Natural killer cell (primary cell): ENCODE results near the gene GABRG1. TPM values are rescaled to one million over a fixed set of nuclear protein-coding genes. Genes with fewer than 3 reads are reported as not detected.

Source experiments
- ATAC-seq, 3 donors: fragments of 150-1000 bp in 2 of 3; fragments of 200-7000 bp in 1 of 3; cut with Tn5 transposase; 1 replicate in 1 of 3; 2 replicates in 2 of 3; pipeline ENCODE4 v1.10.0; 2021; ENCODE audit warnings: mild to moderate bottlenecking in 2 of 3, moderate library complexity in 2 of 3
- DNase-seq, 2 donors: peaks; one replicate each; pipeline versions ENCODE4 v3.0.0 to v3.0.0-alpha.2; 2013 to 2021; ENCODE audit warnings: mixed read lengths in 1 of 2
- H3K27ac ChIP-seq: one replicate; pipeline ENCODE4 v1.5.1; 2013; ENCODE audit warnings: mild to moderate bottlenecking, low read length
- H3K27me3 ChIP-seq: one replicate; pipeline ENCODE4 v1.6.1; 2013; ENCODE audit warnings: low read length; ENCODE audit not compliant: control insufficient read depth, insufficient read depth
- H3K36me3 ChIP-seq: one replicate; pipeline ENCODE4 v1.6.1; 2013; ENCODE audit warnings: low read length; ENCODE audit not compliant: control insufficient read depth, insufficient read depth
- H3K4me1 ChIP-seq: one replicate; pipeline ENCODE4 v1.6.1; 2013; ENCODE audit warnings: low read length; ENCODE audit not compliant: control insufficient read depth, insufficient read depth
- H3K4me3 ChIP-seq: one replicate; pipeline ENCODE4 v1.5.1; 2013; ENCODE audit warnings: low read length
- H3K9me3 ChIP-seq: one replicate; pipeline ENCODE4 v1.6.1; 2013; ENCODE audit warnings: low read length; ENCODE audit not compliant: control insufficient read depth, insufficient read depth
- H3K27ac Mint-ChIP-seq, 2 donors: one replicate each; pipeline ENCODE4 v1.8.0; 2022; ENCODE audit warnings: mild to moderate bottlenecking in 2 of 2, mixed read lengths in 2 of 2, moderate library complexity in 1 of 2
- H3K27me3 Mint-ChIP-seq, 2 donors: one replicate each; pipeline ENCODE4 v1.8.0; 2022; ENCODE audit warnings: low read depth in 2 of 2, mixed read lengths in 2 of 2
- H3K36me3 Mint-ChIP-seq: one replicate; pipeline ENCODE4 v1.8.0; 2022; ENCODE audit warnings: mixed read lengths
- H3K4me1 Mint-ChIP-seq, 2 donors: one replicate each; pipeline ENCODE4 v1.8.0; 2022; ENCODE audit warnings: mixed read lengths in 2 of 2
- H3K4me3 Mint-ChIP-seq: one replicate; pipeline ENCODE4 v1.8.0; 2022; ENCODE audit warnings: mild to moderate bottlenecking, moderate library complexity, mixed read lengths
- H3K9me3 Mint-ChIP-seq, 2 donors: one replicate each; pipeline ENCODE4 v1.8.0; 2022; ENCODE audit warnings: mixed read lengths in 2 of 2
- CTCF ChIP-seq: fragments of 200-600 bp; IDR thresholded peaks from one replicate; pipeline ENCODE4 v1.8.0; 2022; ENCODE audit warnings: antibody characterized with exemption
- WGBS: methylation state at CpG from one replicate; pipeline ENCODE4 v1.1.7; 2013; ENCODE audit warnings: missing lambda C conversion rate; ENCODE audit not compliant: insufficient coverage; 5-methylcytosine and 5-hydroxymethylcytosine counted together
- intact Hi-C: fragments of 100-400 bp; cut with micrococcal nuclease; formaldehyde crosslinking; loops from one replicate; pipeline ENCODE4 v1.14.2; 2022
- total RNA-seq, 4 donors: library from RNA; stranded (reverse); fragments of 120-200 nt in 1 of 4; gene quantifications; one replicate each; pipeline versions ENCODE4 v1.2.3 to v1.2.4, GENCODE V29; 2013 to 2022

The GABRG1 gene
- total RNA-seq, 3 donors from 2014 or later (not counting 1 experiment from before 2014, with no cell fraction given) = not detected

- ATAC-seq (no peak), DNase-seq (no peak)
- no peak for TF ChIP-seq CTCF
- Histone ChIP-seq H3K4me3 (no peak overlapping the region), H3K27ac (no peak overlapping the region), H3K36me3 (no peaks in the 10 kb centered on the region), H3K9me3 (no peaks in the 10 kb centered on the region), H3K27me3 (no peaks in the 10 kb centered on the region), H3K4me1 (no peaks in the 10 kb centered on the region)
- H3K4me1 Mint-ChIP-seq = no peaks in the 10 kb centered on the region
- no peak overlapping the region for H3K4me3 Mint-ChIP-seq
- WGBS = 72% methylated on average over 14 of the region's 14 CpGs
- H3K27me3 Mint-ChIP-seq = no peaks in the 10 kb centered on the region
- peaks cover 14% of the 10 kb centered on the region in 2 donors for H3K9me3 Mint-ChIP-seq
- intact Hi-C loops = no loop called here
- H3K27ac Mint-ChIP-seq = no peak overlapping the region
- H3K36me3 Mint-ChIP-seq = no peaks in the 10 kb centered on the region
These were observed 1.0 kb upstream of the GABRG1 start for GRCh38 chr4:46124773-46125413.

DNA sequence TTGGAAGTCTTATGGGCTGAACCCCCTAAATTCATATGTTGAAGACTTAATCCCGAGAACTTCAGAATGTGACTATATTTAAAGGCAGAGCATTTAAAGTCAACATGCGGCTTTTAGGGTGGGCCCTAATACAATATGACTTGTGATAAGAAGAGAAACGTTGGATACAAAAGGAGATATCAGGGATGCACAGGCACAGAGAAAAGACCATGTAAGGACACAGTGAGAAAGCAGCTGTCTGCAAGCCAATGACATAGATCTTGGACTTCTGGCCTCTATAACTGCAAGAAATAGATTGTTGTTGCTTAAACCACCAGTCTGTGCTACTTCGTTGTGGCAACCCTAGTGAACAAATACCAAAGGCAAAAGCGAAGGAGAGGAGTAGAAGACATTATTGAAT is 42.2 kb downstream of the GABRG1 start:
- H3K4me3 Mint-ChIP-seq = no peak overlapping the region
- H3K27ac ChIP-seq = no peak overlapping the region
- H3K27me3 ChIP-seq = no peaks in the 10 kb centered on the region
- H3K36me3 ChIP-seq = no peaks in the 10 kb centered on the region
- no peaks in the 10 kb centered on the region for H3K4me1 ChIP-seq
- H3K4me1 Mint-ChIP-seq = no peaks in the 10 kb centered on the region
- H3K27ac Mint-ChIP-seq = no peak overlapping the region
- intact Hi-C loops = no loop called here
- TF ChIP-seq CTCF = no peak
- peaks cover 14 to 29% of the 10 kb centered on the region in 2 donors for H3K9me3 Mint-ChIP-seq
- no peak overlapping the region for H3K4me3 ChIP-seq
- ATAC-seq = no peak
- peaks cover 7% of the 10 kb centered on the region for H3K36me3 Mint-ChIP-seq
- WGBS = 82% methylated on average over 5 of the region's 5 CpGs
- H3K27me3 Mint-ChIP-seq = no peaks in the 10 kb centered on the region
- no peak for DNase-seq
- no peaks in the 10 kb centered on the region for H3K9me3 ChIP-seq

DNA sequence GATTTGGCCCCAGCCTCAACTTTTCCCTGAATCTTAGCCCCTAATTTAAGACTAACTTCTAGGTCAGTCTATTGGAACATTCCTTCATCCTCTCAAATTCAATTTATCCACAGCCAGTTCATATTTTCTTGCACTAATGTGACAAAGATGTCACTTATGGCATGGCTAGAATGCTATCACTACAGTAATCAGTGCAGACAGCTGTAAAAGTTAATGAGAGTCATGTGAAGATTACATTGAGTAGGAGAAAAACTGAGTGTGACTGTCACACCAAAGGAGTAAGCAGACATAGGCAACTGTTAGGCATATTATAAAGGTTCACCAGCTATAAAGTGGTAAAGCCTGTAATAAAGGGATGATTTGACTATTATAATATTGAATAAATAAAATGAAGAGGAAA is 42.6 kb downstream of the GABRG1 start:
- ATAC-seq = no peak
- Mint-ChIP-seq H3K27me3 (no peaks in the 10 kb centered on the region), H3K4me3 (no peak overlapping the region), H3K27ac (no peak overlapping the region), H3K36me3 (peaks cover 7% of the 10 kb centered on the region), H3K9me3 (peaks cover 14 to 29% of the 10 kb centered on the region in 2 donors), H3K4me1 (no peaks in the 10 kb centered on the region)
- Histone ChIP-seq H3K4me1 (no peaks in the 10 kb centered on the region), H3K9me3 (no peaks in the 10 kb centered on the region), H3K4me3 (no peak overlapping the region), H3K27me3 (no peaks in the 10 kb centered on the region), H3K27ac (no peak overlapping the region), H3K36me3 (no peaks in the 10 kb centered on the region)
- TF ChIP-seq CTCF = no peak
- intact Hi-C loops = no loop called here
- no peak for DNase-seq

DNA sequence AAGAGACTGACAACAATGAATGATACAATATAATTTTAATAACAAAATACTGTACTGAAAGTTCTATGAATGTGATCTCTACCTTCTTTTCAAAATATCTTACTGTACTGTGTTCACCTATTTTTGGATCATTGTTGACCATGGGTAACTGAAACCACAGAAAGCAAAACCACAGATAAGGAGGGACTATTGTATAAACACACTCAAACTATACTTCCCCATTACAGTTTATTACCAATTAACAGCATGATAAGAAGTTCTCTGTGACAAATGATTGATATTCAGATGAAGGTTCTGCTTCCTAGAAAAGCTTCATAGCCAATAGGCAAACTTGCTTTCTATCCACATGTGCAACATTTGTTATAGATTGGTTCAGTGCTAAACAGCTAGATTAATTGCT is 50.1 kb downstream of the GABRG1 start:
- Histone ChIP-seq H3K27me3 (no peaks in the 10 kb centered on the region), H3K36me3 (no peaks in the 10 kb centered on the region), H3K4me3 (no peak overlapping the region), H3K27ac (no peak overlapping the region), H3K4me1 (no peaks in the 10 kb centered on the region), H3K9me3 (no peaks in the 10 kb centered on the region)
- DNase-seq (no peak), ATAC-seq (no peak)
- intact Hi-C loops = no loop called here
- H3K4me1 Mint-ChIP-seq = no peaks in the 10 kb centered on the region
- H3K4me3 Mint-ChIP-seq = no peak overlapping the region
- TF ChIP-seq CTCF = no peak
- H3K9me3 Mint-ChIP-seq = peaks cover 5 to 9% of the 10 kb centered on the region in 2 donors
- H3K27ac Mint-ChIP-seq = no peak overlapping the region
- H3K36me3 Mint-ChIP-seq = no peaks in the 10 kb centered on the region
- H3K27me3 Mint-ChIP-seq = no peaks in the 10 kb centered on the region
